Lower leg skin (tissue), 4 donors: ENCODE results near the gene PTTG1IP. TPM values are rescaled to one million over a fixed set of nuclear protein-coding genes. Genes with fewer than 3 reads are reported as not detected.
A peak's percentile ranks its signal among the peaks of the same experiment; 100 is the strongest.

Experiments
- DNase-seq, 2 donors: peaks; one replicate each; pipeline ENCODE4 v3.0.0-alpha.2; 2019; ENCODE audit warnings: low spot score in 2 of 2
- H3K4me3 ChIP-seq: fragments of 200-600 bp; sonication (generic); 2 replicates; pipeline ENCODE4 v1.5.1; 2017; ENCODE audit warnings: mild to moderate bottlenecking, low read depth; ENCODE audit not compliant: poor library complexity, severe bottlenecking
- POLR2A ChIP-seq, 2 donors: fragments of 450-650 bp; IDR thresholded peaks; one replicate each; pipeline ENCODE4 v1.6.1; 2016 to 2017; ENCODE audit warnings: antibody characterized with exemption in 2 of 2, mild to moderate bottlenecking in 1 of 2, moderate library complexity in 1 of 2
- WGBS, 2 donors: methylation state at CpG; one replicate each; pipeline ENCODE4 v1.1.5; 2018; 5-methylcytosine and 5-hydroxymethylcytosine counted together
- intact Hi-C: fragments of 100-400 bp; cut with DNase I; formaldehyde crosslinking; loops from one replicate; pipeline ENCODE4 v1.15.0; 2023; ENCODE audit warnings: low total_unique reads
- total RNA-seq, 4 donors: library from RNA; depleted of rRNA; stranded (reverse); fragments of >200 nt; gene quantifications; one replicate each; pipeline ENCODE4 v1.1.0, GENCODE V29; 2016
- TF ChIP-seq, protein P1 (sequence below), 3 donors: fragments of 450-650 bp; IDR thresholded peaks; one replicate each; pipeline ENCODE4 v1.5.1; 2016; ENCODE audit warnings: antibody characterized with exemption in 3 of 3, mild to moderate bottlenecking in 3 of 3, moderate library complexity in 2 of 3

Gene PTTG1IP
- total RNA-seq, 4 donors from 2014 or later: 110 to 193 (median 133) TPM

DNA sequence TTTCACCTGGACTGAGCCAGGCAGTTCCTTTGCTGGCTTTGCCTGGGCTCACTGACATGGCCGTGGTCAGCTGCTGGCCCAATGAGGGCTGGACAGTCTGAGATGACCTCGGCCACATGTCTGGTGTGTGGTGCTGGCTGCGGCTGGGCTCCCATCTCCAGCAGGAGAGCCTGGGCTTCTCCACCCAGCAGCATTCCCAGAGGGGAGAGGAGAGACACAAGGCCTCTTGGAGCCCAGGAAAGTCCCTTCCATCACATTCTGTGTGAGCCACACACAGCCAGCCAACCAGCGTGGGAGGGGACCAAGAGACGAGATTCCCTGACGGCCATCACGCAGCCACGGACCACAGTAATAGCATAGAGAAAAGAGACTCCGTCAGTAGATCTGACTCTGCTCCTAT lies 34.5 kb downstream of the PTTG1IP start:
- no peak for DNase-seq
- intact Hi-C loops: no loop called here
- WGBS, 2 donors: 71 to 84% methylated on average over 7 to 9 of the region's 9 CpGs
- H3K4me3 ChIP-seq: no peak overlapping the region
- TF ChIP-seq, protein P1, sequence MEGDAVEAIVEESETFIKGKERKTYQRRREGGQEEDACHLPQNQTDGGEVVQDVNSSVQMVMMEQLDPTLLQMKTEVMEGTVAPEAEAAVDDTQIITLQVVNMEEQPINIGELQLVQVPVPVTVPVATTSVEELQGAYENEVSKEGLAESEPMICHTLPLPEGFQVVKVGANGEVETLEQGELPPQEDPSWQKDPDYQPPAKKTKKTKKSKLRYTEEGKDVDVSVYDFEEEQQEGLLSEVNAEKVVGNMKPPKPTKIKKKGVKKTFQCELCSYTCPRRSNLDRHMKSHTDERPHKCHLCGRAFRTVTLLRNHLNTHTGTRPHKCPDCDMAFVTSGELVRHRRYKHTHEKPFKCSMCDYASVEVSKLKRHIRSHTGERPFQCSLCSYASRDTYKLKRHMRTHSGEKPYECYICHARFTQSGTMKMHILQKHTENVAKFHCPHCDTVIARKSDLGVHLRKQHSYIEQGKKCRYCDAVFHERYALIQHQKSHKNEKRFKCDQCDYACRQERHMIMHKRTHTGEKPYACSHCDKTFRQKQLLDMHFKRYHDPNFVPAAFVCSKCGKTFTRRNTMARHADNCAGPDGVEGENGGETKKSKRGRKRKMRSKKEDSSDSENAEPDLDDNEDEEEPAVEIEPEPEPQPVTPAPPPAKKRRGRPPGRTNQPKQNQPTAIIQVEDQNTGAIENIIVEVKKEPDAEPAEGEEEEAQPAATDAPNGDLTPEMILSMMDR (IDR thresholded peaks at IDR 0.05): no peak
- TF ChIP-seq POLR2A (IDR thresholded peaks at IDR 0.05): no peak

DNA sequence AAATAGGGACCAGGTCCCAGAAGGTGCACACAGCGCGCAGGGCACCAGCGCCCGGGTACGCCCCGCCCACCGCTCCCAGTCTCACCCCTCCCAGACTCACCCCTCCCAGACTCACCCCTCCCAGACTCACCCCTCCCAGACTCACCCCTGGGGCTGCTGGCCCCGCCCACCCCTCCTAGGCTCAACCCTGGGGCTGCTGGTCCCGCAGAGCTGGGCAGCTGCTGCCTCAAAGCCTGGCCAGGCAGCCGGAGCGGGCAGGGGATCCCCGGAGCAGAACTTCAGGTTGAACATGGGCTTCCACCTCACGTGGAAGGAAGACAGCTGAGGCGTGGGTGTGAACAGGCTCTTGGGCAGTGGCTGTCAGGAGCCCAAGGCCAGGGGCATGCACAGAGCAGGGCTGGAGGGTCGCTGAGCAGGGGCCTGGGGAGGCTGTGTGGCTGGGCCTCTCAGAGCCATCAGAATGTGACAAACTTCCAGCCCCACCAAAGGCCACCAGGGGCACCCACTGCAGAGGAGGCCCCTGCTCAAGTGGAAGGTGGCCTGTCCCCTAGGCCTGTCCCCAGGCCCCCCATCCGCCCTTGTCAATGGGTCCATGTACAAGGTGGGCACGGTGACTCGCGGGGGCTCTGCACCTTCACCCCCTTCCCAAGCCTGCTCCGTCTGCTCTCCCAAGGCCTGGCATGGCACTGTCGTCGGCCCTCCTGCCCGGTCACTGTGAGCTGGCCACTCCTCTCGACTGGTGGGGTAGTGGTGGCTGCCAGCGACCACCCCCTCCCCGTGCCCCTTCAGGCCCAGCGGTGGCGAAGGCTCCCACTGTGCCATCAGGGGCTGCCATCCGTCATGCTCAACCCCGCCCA lies 35.2 kb downstream of the PTTG1IP start:
- 82 to 85% methylated on average over 27 to 29 of the region's 30 CpGs for WGBS, 2 donors
- TF ChIP-seq POLR2A (IDR thresholded peaks at IDR 0.05): no peak
- TF ChIP-seq, protein P1 (IDR thresholded peaks at IDR 0.05): no peak

DNA sequence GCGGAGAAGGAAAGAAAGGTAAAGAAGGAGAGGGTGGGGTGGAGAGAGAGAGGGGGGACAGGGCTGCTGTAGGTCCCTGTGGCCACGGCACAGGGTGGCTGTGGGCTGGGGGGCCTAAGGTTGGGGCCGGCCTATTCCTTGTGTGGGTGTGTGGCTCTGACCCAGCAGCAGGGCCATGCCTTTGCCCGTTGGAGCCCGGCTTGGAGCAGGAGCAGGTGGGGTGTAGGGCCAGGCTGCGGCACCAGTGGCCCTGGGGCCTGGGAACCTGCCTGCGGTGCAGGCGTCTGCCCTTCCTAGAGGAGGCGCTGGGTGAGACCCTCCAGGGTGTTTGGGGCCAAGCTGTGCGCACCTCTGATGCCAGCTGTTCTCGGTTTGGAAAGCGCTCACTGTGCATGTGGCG lies 36.0 kb downstream of the PTTG1IP start:
- H3K4me3 ChIP-seq: no peak overlapping the region
- TF ChIP-seq, protein P1 (IDR thresholded peaks at IDR 0.05): no peak
- WGBS, 2 donors: 66 to 88% methylated on average over 8 to 9 of the region's 13 CpGs
- intact Hi-C loops: no loop called here
- no peak for DNase-seq

More for the DNA sequence above, 35.2 kb downstream of the PTTG1IP start:
- intact Hi-C loops: no loop called here
- DNase-seq: peak in 1 of 2 donors; percentile 68
- no peak overlapping the region for H3K4me3 ChIP-seq

DNA sequence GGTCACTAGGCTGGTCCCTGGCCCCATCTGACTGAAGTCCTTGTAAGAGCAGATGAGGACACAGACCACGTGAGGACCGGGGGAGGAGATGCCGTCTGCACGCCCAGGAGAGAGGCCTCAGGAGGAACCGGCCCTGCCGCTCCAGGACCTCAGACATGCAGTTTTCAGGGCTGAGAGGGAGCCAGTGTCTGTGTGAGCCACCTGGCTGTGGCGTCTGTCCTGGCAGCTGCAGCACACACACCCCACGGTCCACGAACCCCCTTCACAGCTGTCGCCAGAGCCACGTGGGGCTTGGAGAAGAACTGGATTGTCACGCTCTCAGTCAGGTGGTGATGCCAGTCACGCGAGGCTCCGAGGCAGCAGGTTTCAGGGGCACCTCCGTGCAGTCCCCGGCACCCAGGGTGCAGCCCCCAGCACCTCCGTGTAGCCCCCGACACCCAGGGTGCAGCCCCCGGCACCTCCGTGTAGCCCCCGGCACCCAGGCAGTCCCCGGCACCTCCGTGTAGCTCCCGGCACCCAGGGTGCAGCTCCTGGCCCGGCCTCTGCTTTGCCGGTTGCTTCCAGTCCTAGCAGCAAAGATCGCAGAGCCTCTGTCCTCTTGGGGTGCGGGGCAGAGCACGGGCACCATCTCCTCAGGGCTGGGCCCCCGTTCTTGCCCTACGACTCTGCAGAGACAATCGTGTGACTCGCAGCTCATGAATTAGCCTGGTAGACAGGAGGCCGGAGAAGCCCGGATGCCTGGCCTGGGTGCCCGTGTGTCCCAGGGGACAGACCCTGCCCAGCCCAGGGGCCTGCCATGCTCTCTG lies 36.6 kb downstream of the PTTG1IP start:
- WGBS, 2 donors: 48 to 65% methylated on average over 23 to 28 of the region's 37 CpGs
- TF ChIP-seq POLR2A (IDR thresholded peaks at IDR 0.05): no peak
- TF ChIP-seq, protein P1 (IDR thresholded peaks at IDR 0.05): no peak
- DNase-seq: no peak
- H3K4me3 ChIP-seq: no peak overlapping the region
- intact Hi-C loops: no loop called here

DNA sequence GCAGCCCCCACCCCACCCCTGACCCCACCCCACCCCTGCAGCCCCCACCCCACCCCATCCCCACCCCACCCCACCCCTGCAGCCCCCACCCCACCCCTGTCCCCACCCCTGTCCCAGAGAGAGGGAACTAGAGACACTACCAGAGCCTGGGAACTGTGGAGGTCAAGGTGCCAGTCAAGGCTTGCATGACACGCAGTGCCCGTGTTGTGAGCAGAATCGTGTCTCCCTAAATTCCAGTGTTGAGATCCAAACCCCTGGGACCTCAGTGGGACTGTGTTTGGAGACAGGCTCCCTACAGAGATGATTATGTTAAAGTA lies 37.2 kb downstream of the PTTG1IP start:
- DNase-seq: no peak
- TF ChIP-seq POLR2A (IDR thresholded peaks at IDR 0.05): no peak
- TF ChIP-seq, protein P1 (IDR thresholded peaks at IDR 0.05): no peak
- intact Hi-C loops: no loop called here
- 20 to 27% methylated on average over 1 to 2 of the region's 3 CpGs for WGBS, 2 donors
- H3K4me3 ChIP-seq: no peak overlapping the region
